HG03159 (cell line): Measurements from ENCODE around the gene RNU5B-1.

Experiments used
- ATAC-seq: cut with Tn5 transposase; IDR thresholded peaks from one replicate; pipeline ENCODE4 v1.9.1; 2021; ENCODE audit warnings: mild to moderate bottlenecking, moderate library complexity; ENCODE audit not compliant: unreplicated experiment

The RNU5B-1 gene

DNA sequence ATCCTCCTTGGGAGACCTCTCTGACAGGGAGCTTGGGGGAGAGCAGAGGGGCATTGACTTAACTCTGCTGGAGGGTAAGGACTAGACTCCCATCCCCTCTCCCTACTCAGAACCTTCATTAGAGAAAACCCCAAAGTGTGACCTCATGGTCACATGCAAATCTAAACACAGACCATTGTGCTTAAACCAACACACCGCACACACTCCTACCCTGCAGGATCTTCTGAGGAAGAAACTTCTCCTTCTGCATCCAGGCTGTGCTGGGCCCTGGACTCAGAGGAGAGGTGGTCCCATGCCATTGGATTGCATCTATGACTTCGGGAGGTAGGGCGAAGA, 17.0 kb upstream of the RNU5B-1 start:
- ATAC-seq: no peak

DNA sequence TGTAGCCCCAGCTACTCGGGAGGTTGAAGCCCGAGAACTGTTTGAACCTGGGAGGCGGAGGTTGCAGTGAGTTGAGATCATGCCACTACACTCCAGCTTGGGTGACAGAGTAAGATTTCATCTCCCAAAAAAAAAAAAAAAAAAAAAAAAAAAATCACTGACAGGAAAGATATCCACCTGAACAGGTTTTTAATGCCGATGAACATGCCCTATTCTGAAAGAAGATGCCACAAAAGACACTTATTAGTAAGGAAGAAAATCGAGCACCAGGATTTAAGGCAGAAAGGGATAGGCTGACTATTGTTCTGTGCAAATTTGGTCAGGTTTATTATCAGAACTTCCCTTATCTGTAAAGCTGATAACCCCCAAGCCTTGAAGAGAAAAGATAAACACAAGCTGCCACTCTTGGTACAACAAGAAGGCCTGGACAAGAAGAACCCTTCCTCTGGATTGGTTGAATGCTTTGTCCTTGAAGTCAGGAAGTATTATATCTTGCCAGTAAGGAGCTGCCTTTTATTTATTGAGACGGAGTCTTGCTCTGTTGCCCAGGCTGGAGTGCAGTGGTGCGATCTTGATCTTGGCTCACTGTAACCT, 15.1 kb upstream of the RNU5B-1 start:
- ATAC-seq: no peak

DNA sequence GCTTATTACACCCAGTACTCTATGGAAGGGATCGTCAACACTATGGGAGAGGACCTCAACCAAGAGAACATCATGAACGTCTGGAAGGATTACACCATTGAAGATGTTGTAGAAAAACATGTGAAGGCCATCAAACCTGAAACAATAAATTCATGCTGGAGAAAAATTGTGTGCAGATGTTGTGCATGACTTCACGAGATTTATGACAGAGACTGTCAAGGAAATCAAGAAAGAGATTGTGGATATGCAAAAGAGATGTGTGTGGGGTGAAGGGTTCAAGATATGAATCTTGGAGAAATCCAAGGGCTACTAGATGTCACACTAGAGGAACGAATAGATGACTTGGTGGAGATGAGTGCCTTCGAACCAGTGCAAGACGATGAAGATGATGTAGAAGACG, 14.2 kb upstream of the RNU5B-1 start:
- no peak for ATAC-seq

DNA sequence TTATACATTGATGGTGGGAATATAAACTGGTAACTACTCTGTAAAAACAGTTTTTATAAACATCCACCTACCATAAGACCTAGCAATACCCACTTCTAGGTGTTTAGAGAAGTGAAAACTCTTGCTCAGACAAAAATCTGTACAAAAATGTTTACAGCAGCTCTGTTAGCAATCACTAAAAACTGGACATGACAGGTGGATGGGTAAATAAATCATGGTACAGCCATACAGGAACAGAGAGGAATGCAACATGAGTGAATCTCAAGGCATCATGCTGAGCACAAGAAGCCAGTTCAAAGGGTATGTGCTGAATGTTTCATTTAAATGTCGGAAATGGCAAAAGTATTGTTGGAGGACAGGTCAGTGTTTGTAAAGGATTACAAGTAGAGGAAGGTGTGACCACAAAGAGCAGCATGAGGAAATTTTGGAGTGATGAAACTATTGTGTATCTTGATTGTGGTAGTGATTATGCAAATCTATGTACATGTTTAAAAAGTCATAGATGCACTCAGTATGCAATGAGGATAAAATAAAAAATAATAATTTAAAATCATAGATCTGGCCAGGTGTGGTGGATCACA, 11.4 kb upstream of the RNU5B-1 start:
- ATAC-seq: no peak

DNA sequence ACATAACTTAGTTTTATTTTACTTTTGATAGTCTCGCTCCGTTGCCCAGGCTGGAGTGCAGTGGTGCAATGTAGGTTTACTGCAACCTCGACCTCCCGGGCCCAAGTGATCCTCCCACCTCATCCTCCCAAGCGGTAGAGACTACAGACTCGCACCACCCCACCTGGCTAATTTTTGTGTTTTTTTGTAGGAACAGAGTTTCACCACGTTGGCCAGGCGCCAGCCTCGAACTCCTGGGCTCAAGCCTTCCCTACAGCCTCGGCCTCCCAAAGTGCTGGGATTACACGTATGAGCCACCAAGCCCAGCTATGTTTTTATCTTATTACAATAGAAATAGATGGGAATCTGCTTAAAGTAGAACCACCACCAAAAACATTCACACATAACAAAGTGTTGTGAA, 5.7 kb upstream of the RNU5B-1 start:
- no peak for ATAC-seq

DNA sequence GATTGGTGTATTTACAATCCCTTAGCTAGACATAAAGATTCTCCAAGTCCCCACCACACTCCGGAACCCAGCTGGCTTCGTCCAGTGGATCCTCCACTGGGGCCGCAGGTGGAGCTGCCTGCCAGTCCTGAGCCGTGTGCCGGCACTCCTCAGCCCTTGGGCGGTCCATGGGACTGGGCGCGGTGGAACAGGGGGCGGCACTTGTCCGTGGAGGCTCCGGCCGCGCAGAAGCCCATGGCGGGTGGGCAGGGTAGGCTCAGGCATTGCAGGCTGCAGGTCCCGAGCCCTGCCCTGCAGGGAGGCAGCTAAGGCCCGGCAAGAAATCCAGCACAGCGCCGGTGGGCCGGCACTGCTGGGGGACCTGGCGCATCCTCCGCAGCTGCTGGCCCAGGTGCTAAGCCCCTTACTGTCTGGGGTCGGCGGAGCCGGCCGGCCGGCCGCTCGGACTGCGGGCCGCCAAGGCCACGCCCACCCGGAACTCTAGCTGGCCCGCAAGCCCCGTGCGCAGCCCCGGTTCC, 3.5 kb upstream of the RNU5B-1 start:
- no peak for ATAC-seq

DNA sequence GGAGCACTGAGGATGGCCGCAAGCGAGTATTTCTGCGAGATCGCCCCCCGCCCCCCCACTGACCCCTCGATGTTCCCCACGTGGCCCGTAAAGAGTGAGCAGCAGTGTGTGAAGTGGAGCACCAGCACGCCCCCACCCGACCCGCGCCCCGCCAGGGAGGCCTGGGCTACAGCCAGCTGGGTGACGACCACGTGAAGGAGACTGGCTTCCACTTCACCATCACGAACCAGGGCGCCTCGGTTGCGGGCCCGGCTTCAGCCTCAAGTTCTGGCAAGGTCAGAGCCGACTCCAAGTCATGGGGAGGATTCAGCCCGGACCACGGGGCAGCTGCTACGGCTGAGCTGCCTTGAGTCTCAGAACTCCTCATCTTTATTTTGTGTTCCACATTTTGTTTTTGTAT, 2.4 kb upstream of the RNU5B-1 start:
- ATAC-seq: no peak

DNA sequence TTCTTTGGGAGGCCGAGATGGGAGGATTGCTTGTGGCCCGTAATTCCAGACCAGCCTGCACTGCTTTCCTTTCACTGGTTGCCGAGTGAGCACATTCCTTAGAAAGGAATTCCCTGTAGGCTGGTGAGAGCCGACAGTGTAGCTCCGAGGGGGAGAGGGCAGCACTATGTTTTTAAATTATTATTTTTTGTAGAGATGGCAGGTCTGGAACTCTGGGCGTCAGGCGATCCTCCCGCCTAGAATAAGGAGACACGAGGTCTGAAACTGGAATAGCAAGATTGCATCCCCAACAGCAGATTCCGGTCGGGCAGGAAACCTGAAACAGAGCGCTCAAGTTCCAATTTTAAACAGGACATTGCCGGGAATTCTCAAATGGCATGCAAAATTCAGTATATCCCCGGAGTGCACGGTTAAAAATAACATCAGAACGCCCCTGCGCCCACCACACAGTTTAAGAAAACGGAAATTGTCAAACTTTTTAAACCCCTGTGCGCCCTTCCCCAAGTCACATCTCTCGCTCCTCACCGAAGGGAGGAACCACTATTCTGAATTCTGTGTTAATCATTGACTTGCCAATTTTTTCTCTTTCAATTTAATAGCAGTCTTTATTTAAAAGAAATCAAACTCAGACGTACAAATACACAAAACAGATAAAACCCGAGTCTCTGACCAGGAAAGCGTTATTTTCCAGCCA, 643 bp upstream of the RNU5B-1 start:
- ATAC-seq: peak; percentile 2

DNA sequence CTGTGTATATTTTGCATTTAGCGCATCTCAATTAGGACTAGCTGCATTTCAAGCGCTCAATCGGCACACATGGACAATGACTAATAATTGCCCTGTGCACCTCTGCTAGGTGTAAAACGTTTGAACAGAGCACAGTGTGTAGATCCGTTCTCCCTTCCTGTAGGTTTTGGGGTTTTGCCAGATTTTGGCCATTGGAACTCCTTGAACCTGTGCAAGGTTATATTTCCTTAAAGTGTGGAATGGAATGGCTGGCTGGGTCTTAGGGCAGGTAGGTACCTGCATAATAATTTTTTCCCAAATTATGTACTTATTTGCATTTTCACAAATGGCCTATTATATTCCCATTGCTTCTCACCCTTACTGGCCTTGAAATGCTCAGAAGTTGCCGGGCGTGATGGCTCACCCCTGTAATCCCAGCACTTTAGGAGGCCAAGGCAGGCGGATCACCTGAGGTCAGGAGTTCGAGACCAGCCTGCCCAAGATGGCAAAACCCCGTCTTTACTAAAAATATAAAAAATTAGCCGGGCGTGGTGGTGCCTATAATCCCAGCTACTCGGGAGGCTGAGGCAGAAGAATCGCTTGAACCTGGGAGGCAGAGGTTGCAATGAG, 777 bp downstream of the RNU5B-1 start:
- ATAC-seq: no peak

DNA sequence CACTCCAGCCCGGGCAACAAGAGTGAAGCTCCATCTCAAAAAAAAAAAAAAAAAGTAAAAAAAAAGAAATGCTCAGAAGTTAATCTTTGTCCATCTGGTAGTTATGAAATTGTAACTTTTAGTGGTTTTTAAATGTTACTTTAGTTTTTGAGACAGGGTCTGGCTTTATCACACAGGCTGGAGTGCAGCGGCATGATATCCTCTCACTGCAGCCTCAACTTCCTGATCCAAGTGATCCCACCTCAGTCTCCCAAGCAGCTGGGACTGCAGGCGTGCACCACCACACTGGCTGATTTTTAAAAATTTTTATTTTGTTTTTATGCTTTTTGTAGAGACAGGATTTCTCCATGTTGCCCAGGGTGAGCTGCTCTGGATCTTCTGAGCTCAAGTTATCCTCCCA, 1.3 kb downstream of the RNU5B-1 start:
- no peak for ATAC-seq

DNA sequence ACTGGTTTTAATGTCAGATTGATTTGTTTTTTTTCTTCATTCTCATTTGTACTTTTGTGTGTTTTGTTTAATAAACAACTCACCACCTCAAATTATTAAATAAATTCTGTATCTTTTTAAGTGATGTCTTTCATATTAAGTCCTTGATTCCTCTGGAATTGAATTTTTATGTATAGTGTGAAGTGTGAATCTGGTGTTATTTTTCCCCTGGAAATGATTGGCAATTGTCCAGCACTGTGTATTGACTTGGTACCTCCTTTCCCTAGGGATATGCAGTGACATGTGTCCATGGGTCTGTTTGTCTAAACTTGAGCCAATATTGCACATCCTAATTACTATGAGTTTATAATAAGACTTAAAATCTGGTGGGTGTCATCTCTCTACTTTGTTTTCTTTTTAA, 2.1 kb downstream of the RNU5B-1 start:
- ATAC-seq: no peak

DNA sequence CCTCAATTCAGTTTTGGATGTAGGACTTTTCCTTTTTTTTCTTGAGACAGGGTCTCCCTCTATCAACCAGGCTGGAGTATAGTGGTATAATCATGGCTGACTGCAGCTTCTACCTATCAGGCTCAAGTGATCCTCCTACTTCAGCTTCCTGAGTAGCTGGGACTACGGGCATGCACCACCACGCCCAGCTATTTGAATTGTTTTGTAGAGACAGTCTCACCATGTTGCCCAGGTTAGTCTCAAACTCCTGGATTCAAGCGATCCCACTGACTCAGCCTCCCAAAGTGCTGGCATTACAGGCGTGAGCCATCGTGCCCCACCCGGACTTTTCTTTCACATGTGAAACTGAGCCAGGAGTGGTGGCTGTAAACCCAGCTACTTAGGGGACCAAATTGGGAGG, 3.5 kb downstream of the RNU5B-1 start:
- ATAC-seq: no peak

DNA sequence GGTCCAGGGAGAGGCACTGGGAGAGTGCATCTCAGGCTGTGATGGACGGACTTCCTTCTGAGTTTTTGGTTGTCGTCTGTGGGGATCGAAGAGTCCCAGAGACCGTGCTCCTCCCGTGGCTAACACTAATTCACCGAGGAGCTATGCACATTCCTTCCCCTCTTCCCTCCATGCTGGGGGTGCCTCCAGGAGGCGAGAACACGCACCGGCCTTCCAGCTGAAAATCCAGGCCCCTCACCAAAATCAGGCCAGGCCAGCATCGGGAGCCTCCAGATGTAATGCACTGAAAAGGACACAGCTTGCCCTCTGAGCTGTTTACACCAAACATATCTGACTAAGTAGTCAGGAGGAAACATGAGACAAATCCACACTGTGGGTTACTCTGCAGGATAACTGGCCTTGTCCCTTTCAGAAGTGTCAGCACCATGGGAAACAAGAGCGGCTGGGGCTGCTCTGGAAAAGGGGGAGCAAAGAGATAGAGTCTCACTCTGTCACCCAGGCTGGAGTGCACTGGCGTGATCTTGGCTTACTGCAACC, 5.5 kb downstream of the RNU5B-1 start:
- ATAC-seq: no peak

DNA sequence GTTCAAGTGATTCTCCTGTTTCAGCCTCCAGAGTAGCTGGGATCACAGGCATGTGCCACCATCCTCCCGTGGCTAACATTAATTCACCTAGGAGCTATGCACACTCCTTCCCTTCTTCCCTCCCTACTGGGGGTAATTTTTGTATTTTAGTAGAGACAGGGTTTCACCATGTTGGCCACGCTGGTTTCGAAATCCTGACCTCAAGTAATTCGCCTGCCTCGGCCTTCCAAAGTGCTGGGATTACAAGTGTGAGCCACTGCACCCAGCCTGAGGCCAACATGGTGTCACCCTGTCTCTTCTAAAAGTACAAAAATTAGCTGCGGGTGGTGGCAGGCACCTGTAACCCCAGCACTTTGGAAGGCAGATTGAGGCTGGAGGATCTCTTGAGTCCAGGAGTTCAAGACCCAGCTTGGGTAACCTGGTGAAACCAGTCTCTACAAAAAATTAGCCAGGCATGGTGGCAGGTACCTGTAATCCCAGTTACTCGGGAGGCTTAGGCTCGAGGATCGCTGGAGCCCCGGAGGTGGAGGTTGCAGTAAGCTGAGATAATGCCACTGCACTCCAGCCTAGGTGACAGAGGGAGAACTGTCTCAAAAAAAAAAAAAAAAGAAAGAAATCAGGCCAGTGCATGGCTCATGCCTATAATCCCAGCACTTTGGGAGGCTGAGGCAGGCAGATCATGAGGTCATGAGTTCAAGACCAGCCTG, 6.1 kb downstream of the RNU5B-1 start:
- no peak for ATAC-seq

DNA sequence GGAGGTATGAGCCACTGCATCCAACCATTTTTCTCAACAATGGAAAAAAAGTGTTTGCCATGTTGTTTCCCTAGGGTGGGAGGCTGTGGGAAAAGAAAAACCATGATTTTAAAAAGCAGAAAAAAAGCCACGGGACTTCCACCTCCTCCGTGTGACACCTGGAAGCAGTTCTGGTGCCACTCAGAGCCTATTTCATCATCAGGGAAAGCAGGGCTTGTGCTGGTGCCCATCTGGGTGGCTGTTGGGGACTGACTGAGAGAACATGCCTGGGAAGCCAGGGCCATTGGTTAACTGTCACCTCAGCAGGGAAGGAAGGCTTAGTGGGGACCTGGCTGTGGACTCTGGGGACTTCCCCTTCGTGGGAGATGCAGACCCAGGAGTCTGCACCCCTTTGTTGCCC, 7.3 kb downstream of the RNU5B-1 start:
- no peak for ATAC-seq

DNA sequence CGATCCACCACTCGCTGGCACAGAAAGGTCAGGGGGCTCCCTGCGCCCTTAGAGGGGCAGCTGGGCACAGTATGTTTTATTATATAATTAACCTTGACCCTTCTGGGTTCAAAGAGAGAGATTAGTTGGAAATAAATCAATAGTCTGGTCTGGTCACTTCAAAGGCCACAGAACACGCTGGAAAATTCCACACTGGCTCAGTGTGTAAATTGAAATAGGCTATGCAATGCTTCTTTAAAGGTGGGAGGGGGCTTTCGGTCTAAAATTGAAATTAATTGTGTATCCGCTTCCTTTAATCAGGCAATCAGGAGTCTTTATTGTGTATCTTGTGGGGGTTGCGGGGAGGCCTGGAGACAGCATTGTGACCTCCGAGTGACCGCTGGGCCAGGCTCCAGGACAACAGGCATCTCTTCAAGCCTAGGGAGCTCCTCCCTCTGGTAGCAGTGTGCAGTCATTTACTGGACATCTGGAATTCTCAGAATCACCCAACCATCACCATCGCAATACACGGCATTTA, 8.0 kb downstream of the RNU5B-1 start:
- no peak for ATAC-seq

DNA sequence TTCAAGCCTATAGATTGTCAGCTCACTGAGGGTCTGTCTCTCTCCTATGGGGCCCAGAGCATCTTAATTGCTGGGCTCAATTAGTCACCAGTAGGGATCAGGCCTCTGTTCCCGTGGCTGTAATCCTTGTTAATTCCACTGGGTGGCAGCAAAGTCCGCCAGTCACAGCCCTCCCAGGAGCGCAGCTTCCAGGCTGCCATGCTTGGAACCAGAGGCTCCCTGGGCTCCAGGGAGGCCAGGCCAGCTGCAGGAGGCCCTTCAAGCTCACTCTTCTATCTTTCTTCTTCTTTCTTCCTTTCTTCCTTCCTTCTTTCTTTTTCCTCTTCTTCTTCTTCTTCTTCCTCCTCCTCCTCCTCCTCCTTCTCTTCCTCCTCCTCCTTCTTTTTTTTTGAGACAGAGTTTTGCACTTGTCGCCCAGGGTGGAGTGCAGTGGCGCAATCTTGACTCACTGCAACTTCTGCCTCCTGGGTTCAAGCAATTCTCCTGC, 14.4 kb downstream of the RNU5B-1 start:
- ATAC-seq: peak; percentile 64

DNA sequence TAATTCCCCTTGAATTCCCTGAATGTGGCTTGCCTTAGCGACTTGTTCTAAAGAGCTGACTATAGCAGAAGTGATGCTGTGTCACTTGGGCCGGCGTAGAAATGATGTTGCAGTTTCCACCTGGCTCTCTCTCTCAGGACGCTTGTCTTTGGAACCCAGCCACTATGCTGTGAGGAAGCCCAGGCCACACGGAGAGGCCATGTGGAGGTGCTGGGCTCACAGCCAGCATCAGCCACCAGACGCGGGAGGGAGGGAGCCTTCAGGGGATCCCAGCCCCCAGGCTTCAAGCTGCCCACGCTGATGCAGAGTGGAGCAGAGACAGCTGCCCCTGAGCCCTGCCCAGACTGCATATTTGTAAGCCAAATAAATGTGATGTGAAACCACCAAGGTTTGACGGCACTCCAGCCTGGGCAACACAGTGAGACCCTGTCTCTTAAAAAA, 18.6 kb downstream of the RNU5B-1 start:
- ATAC-seq: no peak

DNA sequence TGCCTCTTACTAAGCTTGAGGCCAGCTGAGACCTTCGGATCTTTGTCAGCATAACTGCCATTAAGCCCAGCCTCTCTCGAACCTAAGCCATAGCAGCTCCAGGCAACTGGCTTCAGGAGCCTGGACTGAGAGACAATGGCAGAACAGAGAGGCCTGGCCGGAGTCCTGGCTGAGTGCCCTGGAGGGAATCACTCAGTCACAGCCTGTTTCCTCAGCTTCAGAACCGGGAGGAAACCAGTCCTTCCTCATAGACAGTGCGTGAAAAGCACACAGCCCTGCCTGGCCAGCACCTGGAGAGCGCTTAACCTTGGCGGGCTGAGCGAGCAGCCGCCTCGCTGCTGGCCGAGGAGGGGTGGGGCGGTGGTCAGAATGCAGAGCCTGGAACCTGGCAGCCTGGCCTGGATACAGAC, 21.6 kb downstream of the RNU5B-1 start:
- ATAC-seq: no peak

DNA sequence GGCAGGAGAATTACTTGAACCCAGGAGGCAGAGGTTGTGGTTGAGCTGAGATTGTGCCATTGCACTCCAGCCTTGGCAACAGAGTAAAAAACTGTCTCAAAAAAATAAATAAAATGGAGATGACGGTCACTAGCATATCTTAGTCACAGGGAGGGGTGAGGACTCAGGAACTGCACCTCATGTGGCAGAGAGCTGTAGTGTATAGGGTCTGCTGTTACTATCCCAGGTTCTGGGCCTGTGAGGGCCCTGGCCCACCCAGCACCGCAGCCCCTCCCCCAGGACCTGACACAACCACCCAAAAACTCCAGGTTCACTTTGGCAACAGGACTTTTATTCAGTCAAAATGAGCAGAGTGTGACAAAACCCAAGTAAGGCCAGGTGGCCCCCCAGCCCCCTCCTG, 22.3 kb downstream of the RNU5B-1 start:
- ATAC-seq: no peak
